ENCODE results near the gene CTNNA3.

- no peak for TF ChIP-seq CTCF (IDR thresholded peaks at IDR 0.05)
- no peak for TF ChIP-seq POLR2A (IDR thresholded peaks at IDR 0.05)
Measured at GRCh38 chr10:66639371-66639770, 1056.6 kb downstream of the CTNNA3 start.

Measured in uterus (tissue), 2 donors.